GM12874 (cell line): ENCODE results near the gene FLRT1.

ENCODE experiments used
- TF ChIP-seq, protein P1 (sequence below): IDR thresholded peaks from 2 replicates; pipeline ENCODE4 v1.5.1; 2011; ENCODE audit warnings: low read depth, mild to moderate bottlenecking, control low read depth, low read length, moderate library complexity; ENCODE audit not compliant: insufficient read depth

Gene FLRT1

DNA sequence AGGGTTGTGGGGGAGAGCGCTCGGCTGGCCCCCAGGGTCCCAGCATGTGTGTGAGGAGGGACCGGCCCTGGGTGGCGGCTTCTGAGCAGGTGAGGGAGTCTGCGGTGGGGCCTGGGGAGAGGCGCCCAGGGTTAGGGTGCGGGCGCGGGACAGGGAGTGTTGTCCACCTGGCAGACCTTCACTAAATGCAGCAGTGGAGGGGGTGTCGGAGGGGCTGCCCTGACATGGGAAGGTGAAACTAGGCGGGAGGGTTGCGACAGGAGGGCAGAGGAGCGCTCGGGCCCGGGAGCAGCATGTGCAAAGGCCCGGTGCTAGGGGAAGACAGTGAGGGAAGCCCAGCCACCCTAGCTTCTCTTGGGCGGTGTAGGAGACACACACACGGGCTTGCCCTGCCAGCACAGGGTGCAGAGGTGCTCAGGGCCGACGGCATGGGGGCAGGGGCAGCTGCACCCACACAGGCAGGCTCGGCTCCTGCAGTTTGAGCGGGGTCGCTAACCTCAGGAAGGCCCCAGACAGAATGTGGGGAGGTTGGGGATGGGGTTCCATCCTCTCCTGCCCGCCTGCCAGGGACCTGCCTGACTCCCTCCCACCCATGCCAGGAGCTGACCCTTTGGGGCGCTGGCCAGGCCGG is 27.3 kb upstream of the FLRT1 start:
- TF ChIP-seq, protein P1, sequence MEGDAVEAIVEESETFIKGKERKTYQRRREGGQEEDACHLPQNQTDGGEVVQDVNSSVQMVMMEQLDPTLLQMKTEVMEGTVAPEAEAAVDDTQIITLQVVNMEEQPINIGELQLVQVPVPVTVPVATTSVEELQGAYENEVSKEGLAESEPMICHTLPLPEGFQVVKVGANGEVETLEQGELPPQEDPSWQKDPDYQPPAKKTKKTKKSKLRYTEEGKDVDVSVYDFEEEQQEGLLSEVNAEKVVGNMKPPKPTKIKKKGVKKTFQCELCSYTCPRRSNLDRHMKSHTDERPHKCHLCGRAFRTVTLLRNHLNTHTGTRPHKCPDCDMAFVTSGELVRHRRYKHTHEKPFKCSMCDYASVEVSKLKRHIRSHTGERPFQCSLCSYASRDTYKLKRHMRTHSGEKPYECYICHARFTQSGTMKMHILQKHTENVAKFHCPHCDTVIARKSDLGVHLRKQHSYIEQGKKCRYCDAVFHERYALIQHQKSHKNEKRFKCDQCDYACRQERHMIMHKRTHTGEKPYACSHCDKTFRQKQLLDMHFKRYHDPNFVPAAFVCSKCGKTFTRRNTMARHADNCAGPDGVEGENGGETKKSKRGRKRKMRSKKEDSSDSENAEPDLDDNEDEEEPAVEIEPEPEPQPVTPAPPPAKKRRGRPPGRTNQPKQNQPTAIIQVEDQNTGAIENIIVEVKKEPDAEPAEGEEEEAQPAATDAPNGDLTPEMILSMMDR: no peak

DNA sequence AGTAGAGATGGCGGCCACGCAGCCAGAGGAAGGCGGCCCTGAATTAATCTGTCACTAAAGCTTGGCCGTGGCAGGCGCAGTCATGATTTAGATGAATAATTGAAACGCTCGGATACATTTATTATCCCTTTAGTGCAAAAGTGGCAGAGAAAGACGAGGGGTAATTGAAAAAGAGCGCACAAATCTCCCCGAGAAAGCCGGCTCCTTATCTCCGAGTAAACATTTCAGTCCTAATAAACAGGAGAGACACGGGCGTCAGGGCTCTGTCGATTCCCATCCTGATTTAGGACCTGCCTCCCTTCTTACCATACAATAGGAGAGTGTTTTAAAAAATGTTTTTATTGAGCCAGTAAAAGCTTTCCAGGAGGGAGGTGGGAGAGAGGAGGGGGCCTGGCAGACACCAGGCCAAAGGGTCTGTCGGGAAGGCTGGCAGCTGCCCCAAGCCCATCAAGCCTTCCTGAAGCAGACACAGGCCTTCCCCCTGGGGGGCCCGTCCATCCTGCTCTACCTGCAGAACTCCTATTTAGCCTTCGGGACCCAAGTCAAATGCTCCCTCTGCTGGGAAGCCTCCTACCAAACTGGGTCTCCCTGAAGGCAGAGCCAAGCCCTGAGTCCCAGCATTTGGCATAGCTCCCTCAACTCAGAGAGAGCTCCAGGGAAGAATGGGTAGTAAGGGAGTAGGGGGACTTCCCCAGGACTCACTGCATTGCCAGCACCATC is 26.7 kb upstream of the FLRT1 start:
- TF ChIP-seq, protein P1: no peak

GRCh38 chr11:64009710-64010109 is 26.0 kb upstream of the FLRT1 start:
- TF ChIP-seq, protein P1: no peak

- TF ChIP-seq, protein P1: no peak
Observed at GRCh38 chr11:64010783-64011182, 24.9 kb upstream of the FLRT1 start.

DNA sequence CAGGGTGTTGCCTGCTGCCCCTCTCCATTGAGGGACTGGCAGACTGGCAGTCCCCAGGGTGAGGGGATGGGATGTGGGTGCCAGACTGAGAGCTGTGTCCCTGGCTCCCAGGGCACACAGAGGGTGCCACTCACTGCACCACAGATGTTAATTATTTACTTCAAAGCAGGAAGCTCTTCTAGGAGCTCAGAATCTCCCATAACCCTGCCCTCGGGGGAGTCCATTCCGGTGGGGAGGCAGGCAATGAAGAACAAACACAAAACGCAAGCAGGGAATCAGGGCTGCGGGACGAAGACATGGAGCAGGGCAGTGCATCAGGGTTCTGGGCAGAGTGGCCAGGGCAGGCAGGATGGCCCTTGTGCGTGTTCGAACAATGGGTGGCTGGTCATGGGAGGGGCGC is 24.4 kb upstream of the FLRT1 start:
- TF ChIP-seq, protein P1: no peak

GRCh38 chr11:64013141-64013896 is 22.4 kb upstream of the FLRT1 start:
- TF ChIP-seq, protein P1: no peak

- TF ChIP-seq, protein P1: no peak
Observed at GRCh38 chr11:64014356-64014755, 21.4 kb upstream of the FLRT1 start.
